Caco-2 (cell line): Measurements from ENCODE around the gene ALPP. TPM values are rescaled to one million over a fixed set of nuclear protein-coding genes. Genes with fewer than 3 reads are reported as not detected.
A peak's percentile ranks its signal among the peaks of the same experiment; 100 is the strongest.
"Not testable (repeated sequence)": the region's sequence is repeated elsewhere in the genome, so short reads cannot be mapped to it uniquely, and the experiment has no call there.

Experiments used
- Bru-seq: library from RNA; stranded (reverse); fragments of 400-500 nt; gene quantifications from one replicate; lab custom pipeline; 2021; lab: Mats Ljungman, UMichigan
- BruChase-seq, 2 experiments: library from RNA; stranded (reverse); fragments of 400-500 nt; gene quantifications; one replicate each; lab custom pipeline; 2021; lab: Mats Ljungman, UMichigan
- BruUV-seq: library from RNA; stranded (reverse); fragments of 400-500 nt; replicated peaks from 2 replicates; lab custom pipeline; 2021; lab: Mats Ljungman, UMichigan
- CTCF ChIA-PET: fragments of 300-600 bp; sonication (Branson Sonifier 250); formaldehyde crosslinking; loops from one replicate; lab custom pipeline; 2022; ENCODE audit warnings: antibody characterized with exemption; lab: Charles Lee
- POLR2A ChIA-PET: fragments of 300-600 bp; sonication (Branson Sonifier 250); formaldehyde crosslinking; loops from one replicate; lab custom pipeline; 2022; ENCODE audit warnings: antibody characterized with exemption; lab: Charles Lee
- DNase-seq, 2 experiments: peaks; one replicate each; pipeline versions ENCODE4 v3.0.0 to v3.0.0-alpha.2; 2020 to 2022
- H3K27me3 ChIP-seq: replicated peaks from 2 replicates; pipeline ENCODE4 v1.6.0; 2011; ENCODE audit warnings: low read length; ENCODE audit not compliant: control insufficient read depth, insufficient read depth
- H3K36me3 ChIP-seq: 2 replicates; pipeline ENCODE4 v1.5.1; 2011; ENCODE audit warnings: low read length; ENCODE audit not compliant: control insufficient read depth, insufficient read depth
- H3K4me1 ChIP-seq: fragments of 250-450 bp; sonication (Bioruptor Pico); 2 replicates; pipeline ENCODE4 v1.5.1; 2020; ENCODE audit warnings: mild to moderate bottlenecking
- H3K4me3 ChIP-seq: 2 replicates; pipeline ENCODE4 v1.5.1; 2011; ENCODE audit warnings: low read depth, mild to moderate bottlenecking, control low read depth, low read length
- H3K9me3 ChIP-seq: fragments of 250-450 bp; sonication (Bioruptor Pico); 2 replicates; pipeline ENCODE4 v1.5.1; 2020; ENCODE audit warnings: mild to moderate bottlenecking, moderate library complexity
- H3K27ac Mint-ChIP-seq: one replicate; pipeline ENCODE4 v1.8.0; 2022; ENCODE audit warnings: mixed read lengths; ENCODE audit not compliant: unreplicated experiment
- H3K27me3 Mint-ChIP-seq: one replicate; pipeline ENCODE4 v1.8.0; 2022; ENCODE audit warnings: mixed read lengths; ENCODE audit not compliant: insufficient read depth, unreplicated experiment
- H3K36me3 Mint-ChIP-seq: one replicate; pipeline ENCODE4 v1.8.0; 2022; ENCODE audit warnings: mild to moderate bottlenecking, mixed read lengths; ENCODE audit not compliant: insufficient read depth, unreplicated experiment
- H3K4me1 Mint-ChIP-seq: one replicate; pipeline ENCODE4 v1.8.0; 2022; ENCODE audit warnings: low read depth, mixed read lengths; ENCODE audit not compliant: unreplicated experiment
- H3K4me3 Mint-ChIP-seq: one replicate; pipeline ENCODE4 v1.8.0; 2022; ENCODE audit warnings: mild to moderate bottlenecking, moderate library complexity, mixed read lengths; ENCODE audit not compliant: unreplicated experiment
- H3K9me3 Mint-ChIP-seq: one replicate; pipeline ENCODE4 v1.8.0; 2022; ENCODE audit warnings: mixed read lengths; ENCODE audit not compliant: unreplicated experiment
- CTCF ChIP-seq, 2 experiments: fragments of 200-600 bp in 1 of 2; IDR thresholded peaks; 1 replicate in 1 of 2; 2 replicates in 1 of 2; pipeline versions ENCODE4 v1.5.1 to v1.8.0; 2011 to 2022; ENCODE audit warnings: antibody characterized with exemption in 1 of 2, control low read depth in 1 of 2, inconsistent platforms in 1 of 2, low read depth in 1 of 2, low read length in 1 of 2, mild to moderate bottlenecking in 1 of 2, moderate library complexity in 1 of 2; ENCODE audit not compliant: insufficient read depth in 1 of 2, severe bottlenecking in 1 of 2, unreplicated experiment in 1 of 2
- intact Hi-C: fragments of 100-400 bp; cut with micrococcal nuclease; formaldehyde crosslinking; loops from one replicate; pipeline ENCODE4 v1.10.0; 2022; ENCODE audit not compliant: unreplicated experiment
- long read RNA-seq: library from polyadenylated mRNA; stranded (forward); transcript quantifications from one replicate; pipeline ENCODE4 v2.0.0, GENCODE V29; 2022
- total RNA-seq: library from RNA; stranded (reverse); gene quantifications from 2 replicates; pipeline ENCODE4 v1.2.3, GENCODE V29; 2022

Gene ALPP
- total RNA-seq (4.9 and 5.8 TPM in 2 replicates), Bru-seq, nascent RNA (percentile 33 among the genes with signal in this experiment), BruChase-seq, experiment 1, labeled RNA remaining after a 2-hour chase (percentile 39 among the genes with signal in this experiment), BruChase-seq, experiment 2, labeled RNA remaining after a 6-hour chase (percentile 59 among the genes with signal in this experiment)
- long read RNA-seq, transcript ALPP-201 (11 exons, 2,971 nt), result major isoform, 5 of 12 reads
- long read RNA-seq, partial matches to known transcripts, result 6 of 12 reads
- long read RNA-seq, other reads (novel, unspliced or antisense), result 0 of 12 reads

- H3K27ac Mint-ChIP-seq, result peak within 1 kb of the TSS; percentile 16
- H3K9me3 Mint-ChIP-seq, H3K4me3 ChIP-seq, H3K4me3 Mint-ChIP-seq, POLR2A ChIA-PET, CTCF ChIA-PET, H3K4me1 ChIP-seq, H3K36me3 Mint-ChIP-seq, H3K27me3 Mint-ChIP-seq, H3K4me1 Mint-ChIP-seq, H3K27me3 ChIP-seq, intact Hi-C loops, H3K36me3 ChIP-seq, DNase-seq, H3K9me3 ChIP-seq, BruUV-seq: not testable (repeated sequence)
Observed at GRCh38 chr2:232378735-232379151, at the start of gene ALPP. Gene ALPP (plus strand): TSS chr2:232378751. CDS start chr2:232378803, 52 bp downstream.

GRCh38 chr2:232329716-232330067 lies 48.9 kb upstream of the ALPP start:
- BruUV-seq, result no TSS peak
- H3K27ac Mint-ChIP-seq, result no peak overlapping the region
- no peak overlapping the region for H3K4me3 ChIP-seq
- POLR2A ChIA-PET, result no interaction called here
- H3K36me3 ChIP-seq, result no peaks in the 10 kb centered on the region
- H3K4me1 ChIP-seq, result peaks cover 7% of the 10 kb centered on the region
- intact Hi-C loops, result loop anchor here (5.0 kb wide), 2 partner anchors 187 to 402 kb away; partner anchors contain the start of gene NPPC
- H3K9me3 Mint-ChIP-seq, result no peaks in the 10 kb centered on the region
- no peak overlapping the region for H3K4me3 Mint-ChIP-seq
- no peaks in the 10 kb centered on the region for H3K36me3 Mint-ChIP-seq
- no peaks in the 10 kb centered on the region for H3K9me3 ChIP-seq
- no peak for TF ChIP-seq CTCF (IDR thresholded peaks at IDR 0.05; ENCODE audit: insufficient read depth in 1 of 2, low read depth in 1 of 2, low read length in 1 of 2, severe bottlenecking in 1 of 2, unreplicated experiment in 1 of 2)
- no peaks in the 10 kb centered on the region for H3K27me3 ChIP-seq
- peak in 1 of 2 experiments; percentile 7 for DNase-seq
- H3K4me1 Mint-ChIP-seq, result no peaks in the 10 kb centered on the region
- CTCF ChIA-PET, result no interaction called here
- H3K27me3 Mint-ChIP-seq, result no peaks in the 10 kb centered on the region

- ChIA-PET POLR2A (no interaction called here), CTCF (no interaction called here)
- H3K27me3 Mint-ChIP-seq, result no peaks in the 10 kb centered on the region
- H3K36me3 Mint-ChIP-seq, result no peaks in the 10 kb centered on the region
- Histone ChIP-seq H3K4me1 (peaks cover 7% of the 10 kb centered on the region), H3K27me3 (no peaks in the 10 kb centered on the region), H3K9me3 (no peaks in the 10 kb centered on the region), H3K36me3 (no peaks in the 10 kb centered on the region), H3K4me3 (no peak overlapping the region)
- intact Hi-C loops, result no loop called here
- H3K27ac Mint-ChIP-seq, result no peak overlapping the region
- no peak for TF ChIP-seq CTCF (IDR thresholded peaks at IDR 0.05; ENCODE audit: insufficient read depth in 1 of 2, low read depth in 1 of 2, low read length in 1 of 2, severe bottlenecking in 1 of 2, unreplicated experiment in 1 of 2)
- no peaks in the 10 kb centered on the region for H3K9me3 Mint-ChIP-seq
- DNase-seq, result peak; percentile 35 to 70
- no peaks in the 10 kb centered on the region for H3K4me1 Mint-ChIP-seq
- BruUV-seq, result no TSS peak
- H3K4me3 Mint-ChIP-seq, result no peak overlapping the region
Observed at GRCh38 chr2:232330068-232330999, 48.2 kb upstream of the ALPP start.

- peak in 1 of 2 experiments; percentile 15 for DNase-seq
- H3K4me1 Mint-ChIP-seq, intact Hi-C loops, H3K36me3 ChIP-seq, POLR2A ChIA-PET, H3K9me3 Mint-ChIP-seq, H3K27me3 Mint-ChIP-seq, H3K27me3 ChIP-seq, H3K36me3 Mint-ChIP-seq, H3K9me3 ChIP-seq, H3K27ac Mint-ChIP-seq, H3K4me3 ChIP-seq, BruUV-seq, H3K4me1 ChIP-seq, CTCF ChIA-PET, H3K4me3 Mint-ChIP-seq: not testable (repeated sequence)
Observed at GRCh38 chr2:232331061-232331460, 47.5 kb upstream of the ALPP start.

GRCh38 chr2:232331641-232332040 lies 46.9 kb upstream of the ALPP start:
- POLR2A ChIA-PET, CTCF ChIA-PET, H3K4me3 Mint-ChIP-seq, H3K4me1 Mint-ChIP-seq, H3K27me3 Mint-ChIP-seq, H3K4me3 ChIP-seq, BruUV-seq, H3K36me3 ChIP-seq, intact Hi-C loops, H3K9me3 ChIP-seq, H3K4me1 ChIP-seq, H3K27ac Mint-ChIP-seq, H3K27me3 ChIP-seq, H3K9me3 Mint-ChIP-seq, H3K36me3 Mint-ChIP-seq: not testable (repeated sequence)
- peak in 1 of 2 experiments; percentile 16 for DNase-seq
